Adrenal gland (tissue), 5 donors: Measurements from ENCODE around the gene DCTN2.

Experiments
- CTCF ChIP-seq, 6 experiments: fragments of 450-650 bp in 4 of 6; fragments of 200-600 bp in 2 of 6; sonication (generic) in 1 of 6; IDR thresholded peaks; 1 replicate in 5 of 6; 2 replicates in 1 of 6; pipeline versions ENCODE4 v1.5.1 to v1.8.0; 2016 to 2021; ENCODE audit warnings: antibody characterized with exemption in 6 of 6, mild to moderate bottlenecking in 2 of 6, moderate library complexity in 1 of 6
- POLR2A ChIP-seq, 2 donors: fragments of 450-650 bp; IDR thresholded peaks; one replicate each; pipeline ENCODE4 v1.6.1; 2017; ENCODE audit warnings: antibody characterized with exemption in 2 of 2, mild to moderate bottlenecking in 2 of 2, moderate library complexity in 1 of 2
- donor health status: DM: no; HTN: no; CAD: no.

GRCh38 chr12:57534991-57535543 lies 11.9 kb downstream of the DCTN2 start:
- TF ChIP-seq POLR2A (IDR thresholded peaks at IDR 0.05): no peak
- TF ChIP-seq CTCF (IDR thresholded peaks at IDR 0.05): no peak
